Activated naive CD4-positive, alpha-beta T cell treated with Interleukin-2 at 50 U/mL for 16 hours (primary cell): ENCODE measurements around the gene FBN3.
"Not testable (repeated sequence)": the region's sequence is repeated elsewhere in the genome, so short reads cannot be mapped to it uniquely, and the experiment has no call there.

ENCODE experiments used
- DNase-seq: peaks from one replicate; pipeline ENCODE4 v3.0.0-alpha.2; 2020

FBN3 gene

GRCh38 chr19:8149261-8150094, at the start of gene FBN3:
Gene FBN3 (minus strand): TSS chr19:8149592. CDS start chr19:8147480, 2,112 bp downstream.
- DNase-seq = no peak

GRCh38 chr19:8196271-8196927, 47.0 kb upstream of the FBN3 start:
- no peak for DNase-seq

DNA sequence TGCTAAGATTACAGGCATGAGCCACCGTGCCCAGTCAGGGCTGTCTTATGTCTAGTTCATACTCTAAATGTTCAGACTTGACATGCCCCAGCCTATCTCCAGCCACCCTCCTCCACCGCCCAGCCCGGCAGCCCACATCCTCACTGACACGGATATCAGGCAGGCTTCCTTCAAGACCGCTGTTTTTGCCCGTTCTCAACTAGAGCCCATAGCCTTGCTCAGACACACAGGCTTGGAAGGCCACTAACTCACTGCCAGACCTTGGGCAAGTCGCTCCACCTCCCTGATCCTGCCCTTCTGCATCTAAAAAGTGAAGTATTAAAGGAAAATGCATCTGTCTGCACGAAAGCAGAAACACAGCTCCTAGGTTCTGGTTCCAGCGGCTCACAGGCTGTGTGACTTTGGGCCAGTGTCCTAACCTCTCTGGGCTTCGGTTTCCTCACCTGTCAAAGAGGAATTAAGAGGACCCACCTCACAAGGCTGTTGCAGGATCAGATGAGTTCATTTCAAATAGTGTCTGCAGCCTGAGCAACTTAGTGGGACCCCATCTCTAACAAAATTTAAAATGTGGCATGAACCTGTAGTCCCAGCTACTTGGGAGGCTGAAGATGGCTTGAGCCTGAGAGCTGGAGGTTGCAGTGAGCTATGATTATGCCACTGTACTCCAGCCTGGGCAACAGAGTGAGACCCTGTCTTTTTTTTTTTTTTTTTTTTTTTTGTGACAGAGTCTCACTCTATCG, 45.3 kb upstream of the FBN3 start:
- DNase-seq = peak; percentile 36

- no peak for DNase-seq
Measured at GRCh38 chr19:8192221-8192820, 42.9 kb upstream of the FBN3 start.

DNA sequence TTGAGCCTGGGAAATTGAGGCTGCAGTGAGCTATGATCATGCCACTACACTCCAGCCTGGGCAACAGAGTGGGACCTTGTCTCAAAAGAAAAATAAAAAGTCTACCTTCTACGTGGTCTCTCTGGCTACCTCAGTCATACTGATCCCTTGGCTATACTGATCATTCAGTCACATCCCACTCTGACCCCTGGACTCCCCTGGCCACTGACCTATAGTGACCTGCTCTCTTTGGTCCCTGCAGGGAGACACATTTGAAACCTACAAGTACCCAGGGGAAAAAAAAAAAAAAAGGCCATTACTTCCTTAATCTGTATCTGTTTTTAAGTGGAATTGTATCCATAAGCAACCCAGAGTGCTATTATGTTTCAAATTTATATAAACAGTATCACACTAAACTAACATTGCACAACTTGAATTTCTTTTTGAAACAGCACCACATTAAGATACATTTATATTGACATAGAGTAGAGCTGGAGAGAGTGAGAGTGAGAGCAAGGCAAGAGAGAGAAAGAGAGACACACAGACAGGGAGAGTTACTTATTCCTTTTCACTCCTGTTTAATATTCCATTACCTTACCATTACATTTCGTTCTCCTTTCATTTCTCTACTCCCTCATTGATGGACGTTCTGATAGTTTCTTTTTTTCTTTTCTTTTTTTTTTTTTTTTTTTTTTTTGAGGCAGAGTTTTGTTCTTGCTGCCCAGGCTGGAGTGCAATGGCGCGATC, 36.1 kb upstream of the FBN3 start:
- DNase-seq = no peak

GRCh38 chr19:8184274-8184673, 34.9 kb upstream of the FBN3 start:
- DNase-seq = no peak

DNA sequence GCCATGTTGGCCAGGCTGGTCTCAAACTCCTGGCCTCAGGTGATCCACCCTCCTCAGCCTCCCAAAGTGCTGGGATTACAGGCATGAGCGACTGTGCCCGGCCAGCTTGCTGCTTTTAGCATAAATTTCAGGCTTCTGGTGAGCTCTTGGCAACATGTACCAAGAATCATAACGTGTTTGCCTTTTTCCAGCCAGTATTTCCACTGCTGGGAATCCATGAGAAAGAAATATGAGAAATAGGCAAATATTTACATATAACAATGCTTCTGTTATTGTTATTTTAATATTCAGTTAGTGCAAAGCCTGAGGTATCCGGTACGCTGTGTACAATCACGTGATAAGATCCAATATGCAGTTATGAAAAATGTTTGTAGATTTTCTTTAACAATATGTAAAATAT, 30.6 kb upstream of the FBN3 start:
- DNase-seq = no peak

GRCh38 chr19:8174706-8175105, 25.3 kb upstream of the FBN3 start:
- no peak for DNase-seq

DNA sequence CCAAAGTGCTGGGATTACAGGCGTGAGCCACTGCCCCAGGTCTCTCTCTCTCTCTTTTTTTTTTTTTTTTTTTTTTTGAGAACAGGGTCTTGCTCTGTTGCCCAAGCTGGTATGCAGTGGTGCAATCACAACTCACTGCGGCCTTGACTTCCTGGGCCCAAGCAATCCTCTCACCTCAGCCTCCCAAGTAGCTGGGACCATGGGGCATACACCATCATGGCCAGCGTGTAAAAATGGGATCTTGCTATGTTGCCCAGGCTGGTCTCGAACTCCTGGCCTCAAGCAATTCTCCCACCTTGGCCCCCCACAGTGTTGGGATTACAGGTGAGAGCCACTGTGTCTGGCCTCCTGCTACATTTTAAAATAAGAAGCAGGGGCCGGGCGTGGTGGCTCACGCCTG, 19.1 kb upstream of the FBN3 start:
- DNase-seq = no peak

DNA sequence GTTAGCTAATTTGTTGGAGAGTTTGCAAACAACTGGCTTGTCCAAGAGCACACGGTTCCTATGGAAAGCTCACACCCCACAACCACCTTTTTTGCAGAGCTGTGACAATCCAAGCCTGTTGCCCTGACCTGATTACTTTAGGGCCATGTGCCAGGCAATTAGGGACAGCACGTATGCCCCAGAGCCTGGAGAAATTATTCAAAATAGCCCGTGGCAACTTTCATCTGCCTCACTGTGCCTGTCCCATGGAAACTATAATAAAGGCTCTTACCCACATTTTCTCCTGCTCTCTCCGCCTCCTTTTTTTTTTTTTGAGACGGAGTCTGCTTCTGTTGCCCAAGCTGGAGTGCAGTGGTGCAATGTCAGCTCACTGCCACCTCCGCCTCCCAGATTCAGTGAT, 18.6 kb upstream of the FBN3 start:
- no peak for DNase-seq

DNA sequence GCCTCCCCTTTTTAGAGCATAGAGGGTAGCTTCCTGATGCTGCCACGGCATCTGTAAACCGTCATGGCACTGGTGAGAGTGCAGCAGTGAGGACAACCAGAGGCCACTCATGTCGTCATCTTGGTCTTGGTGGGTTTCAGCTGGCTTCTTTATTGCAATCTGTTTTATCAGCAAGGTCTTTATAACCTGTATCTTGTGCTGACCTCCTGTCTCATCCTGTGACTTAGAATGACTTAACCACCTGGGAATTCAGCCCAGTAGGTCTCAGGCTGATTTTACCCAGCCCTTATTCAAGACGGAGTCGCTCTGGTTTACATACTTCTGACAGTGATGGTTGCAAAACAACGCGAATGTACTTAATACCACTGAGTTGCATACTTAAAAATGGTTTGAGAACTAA, 14.4 kb upstream of the FBN3 start:
- no peak for DNase-seq

DNA sequence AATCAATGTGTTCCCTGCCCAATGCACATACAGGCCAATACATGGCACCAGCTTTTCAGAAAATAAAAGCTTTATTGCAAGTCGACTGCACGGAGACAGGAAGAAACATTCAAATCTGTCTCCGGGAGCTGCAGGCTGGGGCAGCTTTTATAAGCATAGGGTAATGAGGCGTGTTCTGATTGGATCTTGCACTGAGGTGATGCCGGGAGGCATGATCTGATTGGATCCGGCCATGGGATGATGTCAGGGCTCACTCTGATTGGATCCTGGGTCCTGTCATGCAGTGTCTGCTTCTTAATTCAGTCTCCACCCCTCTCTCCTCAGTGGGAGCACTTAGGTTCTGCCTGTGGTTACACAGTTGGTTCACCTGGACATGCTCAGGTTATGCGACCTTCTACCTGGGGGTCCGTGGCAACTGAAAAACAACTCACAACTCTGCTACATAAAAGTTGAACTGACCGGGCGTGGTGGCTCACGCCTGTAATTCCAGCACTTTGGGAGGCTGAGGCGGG, 11.8 kb upstream of the FBN3 start:
- DNase-seq = no peak

DNA sequence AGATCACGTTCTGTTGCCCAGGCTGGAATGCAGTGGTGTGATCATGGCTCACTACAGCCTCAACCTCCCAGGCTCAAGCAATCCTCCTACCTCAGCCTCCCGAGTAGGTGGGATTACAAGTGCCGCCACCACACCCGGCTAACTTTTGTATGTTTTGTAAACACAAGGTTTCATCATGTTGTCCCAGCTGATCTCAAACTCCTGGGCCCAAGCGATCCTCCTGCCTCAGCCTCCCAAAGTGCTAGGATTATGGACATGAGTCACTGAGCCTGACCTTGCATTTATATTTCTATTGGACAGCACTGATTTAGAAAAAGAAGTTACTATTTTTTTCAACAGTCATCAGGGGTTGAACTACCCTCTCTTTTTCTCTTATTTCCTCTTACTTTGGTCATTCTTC, 9.9 kb upstream of the FBN3 start:
- DNase-seq = not testable (repeated sequence)

DNA sequence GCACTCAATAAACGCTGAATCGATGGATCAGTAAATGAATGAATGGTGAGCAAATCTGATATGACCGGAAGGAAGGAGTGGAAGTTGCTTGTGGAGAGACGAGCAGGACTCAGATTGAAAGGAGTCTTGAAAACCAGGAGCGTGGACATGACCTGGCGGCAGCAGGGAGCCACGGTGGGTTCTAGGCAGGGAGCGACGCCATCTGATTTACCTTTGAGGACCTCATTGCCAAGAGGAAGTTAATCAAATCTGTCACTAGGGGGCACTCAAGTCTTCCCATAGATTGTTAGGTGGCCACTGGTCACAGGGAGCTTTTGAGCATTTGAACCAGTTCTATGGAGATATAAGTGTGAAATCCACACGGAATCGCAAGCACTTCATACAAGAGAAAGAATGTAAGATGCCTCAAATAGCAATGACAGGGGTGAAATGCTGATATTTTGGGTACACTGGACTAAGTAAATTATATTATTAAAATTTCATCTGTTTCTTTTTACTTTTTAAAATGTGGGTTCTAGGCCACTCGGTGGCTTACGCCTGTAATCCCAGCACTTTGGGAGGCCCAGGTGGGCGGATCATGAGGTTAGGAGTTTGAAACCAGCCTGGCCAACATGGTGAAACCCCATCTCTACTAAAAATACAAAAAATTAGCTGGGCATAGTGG, 9.2 kb upstream of the FBN3 start:
- peak; percentile 26 for DNase-seq

DNA sequence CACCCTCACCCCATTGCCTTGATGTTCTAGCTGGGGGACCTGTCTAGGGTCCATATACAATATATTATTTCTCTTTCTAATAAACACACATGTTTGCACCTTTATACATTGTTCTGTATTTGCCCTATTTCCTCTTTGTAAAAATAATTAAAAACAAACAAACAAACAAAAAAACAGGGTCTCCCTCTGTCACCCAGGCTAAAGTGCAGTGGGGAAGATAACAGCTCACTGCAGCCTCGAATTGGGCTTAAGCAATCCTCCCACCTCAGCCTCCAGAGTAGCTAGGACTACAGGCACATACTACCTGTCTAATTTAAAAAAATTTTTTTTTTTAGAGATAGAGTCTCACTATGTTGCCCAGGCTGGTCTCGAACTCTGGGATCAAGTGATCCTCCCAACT, 5.9 kb upstream of the FBN3 start:
- no peak for DNase-seq

DNA sequence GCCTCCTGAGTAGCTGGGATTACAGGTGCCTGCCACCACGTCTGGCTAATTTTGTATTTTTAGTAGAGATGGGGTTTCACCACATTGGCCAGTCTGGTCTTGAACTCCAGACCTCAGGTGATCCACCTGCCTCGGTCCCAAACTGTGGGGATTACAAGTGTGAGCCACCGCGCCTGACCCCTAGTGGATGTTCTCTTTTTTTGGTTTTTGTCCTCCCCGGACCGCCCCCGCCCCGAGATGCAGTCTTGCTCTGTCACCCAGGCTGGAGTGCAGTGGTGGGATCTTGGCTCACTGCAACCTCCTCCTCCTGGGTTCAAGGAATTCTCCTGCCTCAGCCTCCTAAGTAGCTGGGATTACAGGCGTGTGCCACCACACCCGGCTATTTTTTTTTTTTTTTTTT, 4.6 kb upstream of the FBN3 start:
- peak; percentile 12 for DNase-seq

DNA sequence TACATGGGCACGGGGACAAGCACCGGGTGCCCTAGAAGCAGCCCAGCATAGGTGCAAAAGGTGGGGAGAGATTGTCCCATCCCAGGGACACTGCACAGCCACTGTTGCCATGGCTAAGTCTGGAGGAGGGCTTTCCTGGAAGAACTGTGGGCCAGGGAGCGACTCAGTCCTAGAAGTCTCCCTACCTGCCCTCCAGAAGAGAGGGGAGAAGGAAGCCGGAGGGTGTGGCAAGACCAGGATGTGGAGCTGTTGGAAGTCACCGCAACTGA, 2.3 kb upstream of the FBN3 start:
- no peak for DNase-seq

DNA sequence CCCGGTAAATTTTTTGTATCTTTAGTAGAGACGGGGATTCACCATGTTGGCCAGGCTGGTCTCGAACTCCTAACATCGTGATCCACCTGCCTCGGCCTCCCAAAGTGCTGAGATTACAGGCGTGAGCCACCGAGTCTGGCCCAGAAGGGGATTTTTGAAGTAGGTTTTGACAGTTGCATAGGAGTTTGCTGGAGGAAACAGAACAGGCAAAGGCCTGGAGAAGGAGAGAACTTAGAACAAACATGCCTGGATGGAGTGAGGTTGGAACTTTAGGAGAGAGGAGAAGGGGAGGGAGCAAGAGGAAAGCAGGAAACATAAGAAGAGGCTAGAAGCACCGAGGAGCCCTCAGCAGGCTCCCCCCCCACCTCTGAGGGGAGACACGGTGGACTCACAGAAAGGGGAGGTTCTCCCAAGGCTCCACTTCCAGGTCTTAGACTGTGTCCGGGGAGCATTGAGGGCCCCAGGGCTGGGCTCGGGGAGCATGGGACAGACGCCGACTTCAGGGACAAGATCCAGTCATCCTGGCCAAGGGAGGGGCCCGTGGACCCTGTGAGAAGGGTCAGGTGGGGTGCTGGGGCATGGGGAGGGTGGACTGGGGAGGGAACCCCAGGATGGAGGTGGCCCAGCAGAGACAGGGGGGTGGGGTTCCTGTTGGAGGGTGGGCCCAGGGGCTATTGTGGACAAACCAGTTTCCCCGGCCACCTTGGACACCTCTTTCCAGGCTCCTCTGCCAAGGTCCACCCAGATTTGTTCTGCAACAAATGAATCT, 1.8 kb upstream of the FBN3 start:
- no peak for DNase-seq

- DNase-seq = no peak
Measured at GRCh38 chr19:8150178-8150865, 930 bp upstream of the FBN3 start.

DNA sequence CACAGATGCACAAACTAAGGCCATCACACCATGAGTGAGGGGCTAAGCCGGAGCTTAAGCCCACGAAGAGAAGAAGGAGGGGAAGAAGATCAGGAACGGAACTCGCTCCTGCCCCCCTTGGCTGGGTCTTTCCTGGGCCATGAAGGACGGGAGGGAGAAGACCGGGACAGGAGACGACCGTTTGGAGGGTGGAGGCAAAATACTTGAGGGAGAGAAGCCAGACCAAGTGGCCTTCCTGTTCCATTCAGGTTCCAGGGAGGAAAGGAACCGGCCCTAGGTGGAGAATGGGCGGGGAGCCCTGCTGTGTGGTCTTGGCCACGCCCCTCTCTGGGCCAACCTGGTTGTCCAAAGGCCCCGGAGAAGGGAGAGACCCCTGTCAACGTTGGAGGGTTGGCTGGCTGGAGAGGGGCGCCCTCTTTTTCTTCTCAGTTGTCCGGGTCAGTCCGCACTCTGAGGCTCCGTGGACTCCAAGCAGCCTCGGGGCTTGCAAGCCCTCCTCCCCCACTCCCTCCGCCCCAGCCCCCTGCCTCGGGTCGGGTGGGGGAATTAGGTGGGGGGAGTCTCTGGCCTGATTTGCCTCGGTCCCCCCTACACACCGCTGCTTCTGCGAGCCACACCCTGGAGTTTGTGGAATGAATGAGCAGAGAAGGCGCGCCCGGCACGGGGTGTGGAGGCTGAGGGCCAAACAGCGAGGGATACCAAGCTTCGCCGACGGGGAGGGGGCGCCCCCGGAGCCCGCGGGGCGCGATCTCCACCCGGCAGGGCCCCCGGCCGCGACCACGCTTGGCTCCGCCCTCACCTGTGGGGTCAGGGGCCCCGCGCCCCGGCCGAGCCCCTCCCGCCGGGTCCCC, 757 bp downstream of the FBN3 start:
- DNase-seq = no peak
